ENCODE results near the gene GNB1L. TPM values are rescaled to one million over a fixed set of nuclear protein-coding genes. Genes with fewer than 3 reads are reported as not detected.

Gene GNB1L
- total and polyA plus RNA-seq, 2 donors (not counting 1 experiment from before 2014, with no cell fraction given), result 6.6 to 12.1 TPM

DNA sequence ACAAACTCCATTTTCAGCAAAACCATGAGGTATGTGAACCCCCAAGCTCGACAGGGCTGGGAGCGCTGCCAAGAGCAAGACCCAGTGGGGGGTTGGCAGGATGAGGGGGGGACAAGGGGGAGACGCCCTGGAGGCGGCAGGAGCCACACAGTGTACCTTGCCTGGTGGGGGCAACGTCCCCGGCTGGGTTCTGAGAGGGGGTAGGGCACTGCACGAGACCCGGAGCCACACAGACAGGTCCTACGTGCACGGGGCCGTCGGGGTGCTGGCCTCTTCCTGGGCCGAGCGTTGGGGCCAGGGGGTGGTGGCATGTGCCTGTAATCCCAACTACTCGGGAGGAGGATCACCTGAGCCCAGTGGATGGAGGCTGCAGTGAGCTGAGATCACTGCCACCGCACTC, 65.3 kb downstream of the GNB1L start:
- Histone ChIP-seq H3K9ac (ENCODE audit: low read length) (no peak overlapping the region), H2AFZ (ENCODE audit: insufficient read depth, low read depth, low read length, poor library complexity, severe bottlenecking) (no peak overlapping the region), H4K20me1 (ENCODE audit: control insufficient read depth, insufficient read depth, low read length, poor library complexity, severe bottlenecking) (no peaks in the 10 kb centered on the region), H3K36me3 (replicated peaks in 1 of 2; ENCODE audit: control extremely low read depth in 1 of 2, control insufficient read depth in 1 of 2, extremely low read depth in 1 of 2, insufficient read depth in 2 of 2, low read length in 1 of 2) (peaks cover 0 to 3% of the 10 kb centered on the region in 2 experiments), H3K9me3 (ENCODE audit: control extremely low read depth in 1 of 3, control insufficient read depth in 2 of 3, insufficient read depth in 1 of 3, low read length in 2 of 3) (peaks cover 0 to 25% (median 5%) of the 10 kb centered on the region in 3 donors), H3K27ac (ENCODE audit: low read length in 2 of 2) (no peak overlapping the region), H3K4me1 (ENCODE audit: control insufficient read depth in 2 of 2, insufficient read depth in 2 of 2, low read length in 2 of 2) (no peaks in the 10 kb centered on the region), H3K79me2 (ENCODE audit: control insufficient read depth, insufficient read depth, low read length) (no peaks in the 10 kb centered on the region), H3K4me2 (replicated peaks; ENCODE audit: low read depth, low read length, poor library complexity, severe bottlenecking) (no peak overlapping the region), H3K27me3 (replicated peaks in 1 of 4; ENCODE audit: control extremely low read depth in 1 of 4, control insufficient read depth in 3 of 4, insufficient read depth in 4 of 4, low read length in 3 of 4) (no peaks in the 10 kb centered on the region), H3K4me3 (ENCODE audit: control extremely low read depth in 1 of 5, extremely low read depth in 1 of 5, insufficient read depth in 1 of 5, low read depth in 2 of 5, low read length in 4 of 5) (no peak overlapping the region)
- no peaks in the 10 kb centered on the region for H3K4me1 Mint-ChIP-seq
- POLR2A ChIA-PET, result no interaction called here
- 95% methylated on average over 15 of the region's 16 CpGs for WGBS (ENCODE audit: insufficient coverage)
- H3K9me3 Mint-ChIP-seq (ENCODE audit: insufficient read depth), result peaks cover 4% of the 10 kb centered on the region
- CTCF ChIA-PET, result interaction anchor here (2.6 kb wide), 1 partner anchor 59 kb away, joined by 9 read pairs; no protein-coding TSS in a partner anchor
- H3K27me3 Mint-ChIP-seq, result no peaks in the 10 kb centered on the region
- intact Hi-C loops (cut with micrococcal nuclease), result no loop called here
- H3K4me3 Mint-ChIP-seq, result no peak overlapping the region
- ATAC-seq (ENCODE audit: low read depth) (no peak), DNase-seq (no peak)
- TF ChIP-seq EZH2 (IDR thresholded peaks at IDR 0.05; ENCODE audit: borderline replicate concordance, insufficient read depth, low read depth, low read length, poor library complexity, severe bottlenecking), result no peak
- TF ChIP-seq, protein P1, sequence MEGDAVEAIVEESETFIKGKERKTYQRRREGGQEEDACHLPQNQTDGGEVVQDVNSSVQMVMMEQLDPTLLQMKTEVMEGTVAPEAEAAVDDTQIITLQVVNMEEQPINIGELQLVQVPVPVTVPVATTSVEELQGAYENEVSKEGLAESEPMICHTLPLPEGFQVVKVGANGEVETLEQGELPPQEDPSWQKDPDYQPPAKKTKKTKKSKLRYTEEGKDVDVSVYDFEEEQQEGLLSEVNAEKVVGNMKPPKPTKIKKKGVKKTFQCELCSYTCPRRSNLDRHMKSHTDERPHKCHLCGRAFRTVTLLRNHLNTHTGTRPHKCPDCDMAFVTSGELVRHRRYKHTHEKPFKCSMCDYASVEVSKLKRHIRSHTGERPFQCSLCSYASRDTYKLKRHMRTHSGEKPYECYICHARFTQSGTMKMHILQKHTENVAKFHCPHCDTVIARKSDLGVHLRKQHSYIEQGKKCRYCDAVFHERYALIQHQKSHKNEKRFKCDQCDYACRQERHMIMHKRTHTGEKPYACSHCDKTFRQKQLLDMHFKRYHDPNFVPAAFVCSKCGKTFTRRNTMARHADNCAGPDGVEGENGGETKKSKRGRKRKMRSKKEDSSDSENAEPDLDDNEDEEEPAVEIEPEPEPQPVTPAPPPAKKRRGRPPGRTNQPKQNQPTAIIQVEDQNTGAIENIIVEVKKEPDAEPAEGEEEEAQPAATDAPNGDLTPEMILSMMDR (IDR thresholded peaks at IDR 0.05), result no peak
- no peak overlapping the region for H3K27ac Mint-ChIP-seq

DNA sequence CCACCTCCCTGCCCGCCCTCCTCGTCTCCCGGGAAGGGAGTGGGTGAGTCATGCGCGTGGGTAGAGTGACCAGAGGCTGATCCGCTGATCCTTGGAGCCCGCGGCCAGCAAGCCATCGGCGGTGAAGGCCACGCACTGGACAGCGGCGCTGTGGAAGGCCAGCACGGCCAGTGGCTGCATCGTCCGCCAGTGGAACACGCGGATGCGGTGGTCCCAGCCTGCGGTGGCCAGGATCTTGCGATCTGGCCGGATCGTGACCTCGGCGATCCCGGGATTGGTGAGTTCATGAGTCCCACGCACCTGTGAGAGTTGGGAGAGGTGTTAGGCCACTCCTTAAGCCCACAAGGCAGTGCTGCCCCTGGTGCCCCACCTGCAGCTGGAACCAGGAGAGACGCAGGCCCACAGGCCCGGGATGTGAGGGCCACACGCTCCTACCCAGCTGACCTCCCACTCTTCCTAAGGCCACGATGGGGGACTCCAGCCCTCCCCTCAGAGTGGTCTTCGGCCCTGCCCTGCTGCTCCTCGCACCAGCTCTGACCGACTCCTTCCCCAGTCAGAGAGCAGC, 65.9 kb downstream of the GNB1L start:
- Histone ChIP-seq H3K79me2 (ENCODE audit: control insufficient read depth, insufficient read depth, low read length) (no peaks in the 10 kb centered on the region), H3K36me3 (replicated peaks in 1 of 2; ENCODE audit: control extremely low read depth in 1 of 2, control insufficient read depth in 1 of 2, extremely low read depth in 1 of 2, insufficient read depth in 2 of 2, low read length in 1 of 2) (peaks cover 0 to 3% of the 10 kb centered on the region in 2 experiments), H3K4me2 (replicated peaks; ENCODE audit: low read depth, low read length, poor library complexity, severe bottlenecking) (no peak overlapping the region), H2AFZ (ENCODE audit: insufficient read depth, low read depth, low read length, poor library complexity, severe bottlenecking) (no peak overlapping the region), H3K27ac (ENCODE audit: low read length in 2 of 2) (no peak overlapping the region), H3K4me1 (ENCODE audit: control insufficient read depth in 2 of 2, insufficient read depth in 2 of 2, low read length in 2 of 2) (no peaks in the 10 kb centered on the region), H3K27me3 (replicated peaks in 1 of 4; ENCODE audit: control extremely low read depth in 1 of 4, control insufficient read depth in 3 of 4, insufficient read depth in 4 of 4, low read length in 3 of 4) (no peaks in the 10 kb centered on the region), H3K4me3 (ENCODE audit: control extremely low read depth in 1 of 5, extremely low read depth in 1 of 5, insufficient read depth in 1 of 5, low read depth in 2 of 5, low read length in 4 of 5) (no peak overlapping the region), H3K9ac (ENCODE audit: low read length) (no peak overlapping the region), H3K9me3 (ENCODE audit: control extremely low read depth in 1 of 3, control insufficient read depth in 2 of 3, insufficient read depth in 1 of 3, low read length in 2 of 3) (peaks cover 0 to 21% (median 5%) of the 10 kb centered on the region in 3 donors), H4K20me1 (ENCODE audit: control insufficient read depth, insufficient read depth, low read length, poor library complexity, severe bottlenecking) (no peaks in the 10 kb centered on the region)
- H3K27me3 Mint-ChIP-seq, result no peaks in the 10 kb centered on the region
- CTCF ChIA-PET, result no interaction called here
- no peak for DNase-seq
- no peak for ATAC-seq (ENCODE audit: low read depth)
- H3K4me3 Mint-ChIP-seq, result no peak overlapping the region
- intact Hi-C loops (cut with micrococcal nuclease), result no loop called here
- WGBS (ENCODE audit: insufficient coverage), result over 99% methylated on average over 29 of the region's 34 CpGs
- H3K4me1 Mint-ChIP-seq, result no peaks in the 10 kb centered on the region
- TF ChIP-seq, protein P1 (IDR thresholded peaks at IDR 0.05), result no peak
- TF ChIP-seq EZH2 (IDR thresholded peaks at IDR 0.05; ENCODE audit: borderline replicate concordance, insufficient read depth, low read depth, low read length, poor library complexity, severe bottlenecking), result no peak
- POLR2A ChIA-PET, result no interaction called here
- H3K9me3 Mint-ChIP-seq (ENCODE audit: insufficient read depth), result peaks cover 4% of the 10 kb centered on the region
- H3K27ac Mint-ChIP-seq, result no peak overlapping the region

Data from B cell (primary cell).